Measurements from ENCODE around the gene SHOX.

DNA sequence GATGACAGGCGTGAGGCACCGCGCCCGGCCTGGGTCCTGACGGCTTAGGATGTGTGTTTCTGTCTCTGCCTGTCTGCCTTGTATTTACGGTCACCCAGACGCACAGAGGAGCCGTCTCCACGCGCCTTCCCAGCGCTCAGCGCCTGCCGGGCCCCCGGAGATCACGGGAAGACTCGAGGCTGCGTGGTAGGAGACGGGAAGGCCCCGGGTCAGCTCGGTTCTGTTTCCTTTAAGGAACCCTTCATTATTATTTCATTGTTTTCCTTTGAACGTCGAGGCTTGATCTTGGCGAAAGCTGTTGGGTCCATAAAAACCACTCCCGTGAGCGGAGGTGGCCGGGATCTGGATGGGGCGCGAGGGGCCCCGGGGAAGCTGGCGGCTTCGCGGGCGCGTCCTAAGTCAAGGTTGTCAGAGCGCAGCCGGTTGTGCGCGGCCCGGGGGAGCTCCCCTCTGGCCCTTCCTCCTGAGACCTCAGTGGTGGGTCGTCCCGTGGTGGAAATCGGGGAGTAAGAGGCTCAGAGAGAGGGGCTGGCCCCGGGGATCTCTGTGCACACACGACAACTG lies 1.3 kb downstream of the SHOX start:
- TF ChIP-seq EZH2 (IDR thresholded peaks at IDR 0.05; ENCODE audit: borderline replicate concordance, low read length) = no peak
- TF ChIP-seq, protein P1, sequence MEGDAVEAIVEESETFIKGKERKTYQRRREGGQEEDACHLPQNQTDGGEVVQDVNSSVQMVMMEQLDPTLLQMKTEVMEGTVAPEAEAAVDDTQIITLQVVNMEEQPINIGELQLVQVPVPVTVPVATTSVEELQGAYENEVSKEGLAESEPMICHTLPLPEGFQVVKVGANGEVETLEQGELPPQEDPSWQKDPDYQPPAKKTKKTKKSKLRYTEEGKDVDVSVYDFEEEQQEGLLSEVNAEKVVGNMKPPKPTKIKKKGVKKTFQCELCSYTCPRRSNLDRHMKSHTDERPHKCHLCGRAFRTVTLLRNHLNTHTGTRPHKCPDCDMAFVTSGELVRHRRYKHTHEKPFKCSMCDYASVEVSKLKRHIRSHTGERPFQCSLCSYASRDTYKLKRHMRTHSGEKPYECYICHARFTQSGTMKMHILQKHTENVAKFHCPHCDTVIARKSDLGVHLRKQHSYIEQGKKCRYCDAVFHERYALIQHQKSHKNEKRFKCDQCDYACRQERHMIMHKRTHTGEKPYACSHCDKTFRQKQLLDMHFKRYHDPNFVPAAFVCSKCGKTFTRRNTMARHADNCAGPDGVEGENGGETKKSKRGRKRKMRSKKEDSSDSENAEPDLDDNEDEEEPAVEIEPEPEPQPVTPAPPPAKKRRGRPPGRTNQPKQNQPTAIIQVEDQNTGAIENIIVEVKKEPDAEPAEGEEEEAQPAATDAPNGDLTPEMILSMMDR (conservative IDR thresholded peaks at IDR 0.05 in 1 of 2, IDR thresholded peaks at IDR 0.05 in 1 of 2; ENCODE audit: extremely low read depth in 1 of 2, insufficient read depth in 1 of 2, low read depth in 1 of 2, low read length in 2 of 2) = no peak
